OCI-LY1 (cell line): ENCODE measurements around the gene CLIC1.

Experiments used
- EZH2 ChIP-seq: fragments of 200-600 bp; sonication (generic), shearing (Covaris generic); IDR thresholded peaks from 2 replicates; pipeline ENCODE4 v1.8.0; 2017; ENCODE audit warnings: borderline replicate concordance, mixed run types, mild to moderate bottlenecking, antibody characterized with exemption, low read length, moderate library complexity, mixed read lengths
- TF ChIP-seq, protein P1 (sequence below): fragments of 200-600 bp; sonication (generic), shearing (Covaris generic); IDR thresholded peaks from 2 replicates; pipeline ENCODE4 v1.5.1; 2017; ENCODE audit warnings: mild to moderate bottlenecking, antibody characterized with exemption, low read length, moderate library complexity, mixed read lengths

DNA sequence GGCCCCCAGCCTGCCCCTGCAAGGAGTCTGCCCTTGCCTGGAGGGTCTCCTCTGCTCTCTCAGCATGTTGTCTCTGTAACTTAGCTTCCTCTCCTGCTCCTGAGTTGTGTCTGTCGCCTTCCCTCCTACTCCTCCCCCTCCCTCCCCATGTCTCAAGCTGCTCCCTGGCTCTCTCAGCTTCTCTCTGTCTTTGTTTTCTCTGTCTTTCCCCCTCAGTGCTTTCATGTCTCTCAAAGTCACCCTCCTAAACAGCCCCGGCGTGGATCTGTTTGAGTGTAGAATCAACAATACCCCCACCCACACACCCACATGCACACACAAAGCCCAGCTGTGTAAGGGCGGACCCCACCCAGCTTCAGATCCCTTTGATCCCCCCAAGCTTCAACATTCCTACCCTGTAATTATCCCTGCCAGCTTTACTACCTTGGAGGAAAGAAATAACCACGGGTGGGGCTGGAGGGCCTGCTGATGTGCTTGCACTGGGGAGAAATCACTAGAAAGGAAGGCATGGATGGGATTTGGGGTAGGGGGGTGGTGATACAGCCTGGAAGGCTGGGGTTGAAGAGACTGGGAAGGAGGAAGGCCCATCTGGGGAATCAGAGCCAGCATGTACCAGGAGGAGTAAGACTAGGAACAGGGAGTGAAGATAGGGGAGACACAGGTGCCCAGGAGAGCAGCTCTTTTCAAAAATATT, 22.2 kb downstream of the CLIC1 start:
- TF ChIP-seq, protein P1, sequence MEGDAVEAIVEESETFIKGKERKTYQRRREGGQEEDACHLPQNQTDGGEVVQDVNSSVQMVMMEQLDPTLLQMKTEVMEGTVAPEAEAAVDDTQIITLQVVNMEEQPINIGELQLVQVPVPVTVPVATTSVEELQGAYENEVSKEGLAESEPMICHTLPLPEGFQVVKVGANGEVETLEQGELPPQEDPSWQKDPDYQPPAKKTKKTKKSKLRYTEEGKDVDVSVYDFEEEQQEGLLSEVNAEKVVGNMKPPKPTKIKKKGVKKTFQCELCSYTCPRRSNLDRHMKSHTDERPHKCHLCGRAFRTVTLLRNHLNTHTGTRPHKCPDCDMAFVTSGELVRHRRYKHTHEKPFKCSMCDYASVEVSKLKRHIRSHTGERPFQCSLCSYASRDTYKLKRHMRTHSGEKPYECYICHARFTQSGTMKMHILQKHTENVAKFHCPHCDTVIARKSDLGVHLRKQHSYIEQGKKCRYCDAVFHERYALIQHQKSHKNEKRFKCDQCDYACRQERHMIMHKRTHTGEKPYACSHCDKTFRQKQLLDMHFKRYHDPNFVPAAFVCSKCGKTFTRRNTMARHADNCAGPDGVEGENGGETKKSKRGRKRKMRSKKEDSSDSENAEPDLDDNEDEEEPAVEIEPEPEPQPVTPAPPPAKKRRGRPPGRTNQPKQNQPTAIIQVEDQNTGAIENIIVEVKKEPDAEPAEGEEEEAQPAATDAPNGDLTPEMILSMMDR = no peak
- TF ChIP-seq EZH2 = no peak
